Stimulated activated effector memory CD8-positive, alpha-beta T cell treated with anti-CD3 and anti-CD28 coated beads, Interleukin-12 subunit alpha, Interleukin-12 subunit beta, amount 100 ng/mL, for 72 hours (primary cell): ENCODE data around the gene ERGIC1.
A peak's percentile ranks its signal among the peaks of the same experiment; 100 is the strongest.

Source experiments
- ATAC-seq: fragments of 150-1000 bp; cut with Tn5 transposase; 2 replicates; pipeline ENCODE4 v1.10.0; 2021
- DNase-seq, 2 donors: peaks; one replicate each; pipeline ENCODE4 v3.0.0; 2021 to 2022; ENCODE audit warnings: low spot score in 2 of 2
- H3K27ac Mint-ChIP-seq: one replicate; pipeline ENCODE4 v1.8.0; 2022; ENCODE audit warnings: mild to moderate bottlenecking, mixed read lengths
- H3K36me3 Mint-ChIP-seq: one replicate; pipeline ENCODE4 v1.8.0; 2022; ENCODE audit warnings: mild to moderate bottlenecking, mixed read lengths
- H3K4me1 Mint-ChIP-seq: one replicate; pipeline ENCODE4 v1.8.0; 2022; ENCODE audit warnings: mixed read lengths
- H3K4me3 Mint-ChIP-seq: one replicate; pipeline ENCODE4 v1.8.0; 2022; ENCODE audit warnings: mild to moderate bottlenecking, mixed read lengths
- H3K9me3 Mint-ChIP-seq: one replicate; pipeline ENCODE4 v1.8.0; 2022; ENCODE audit warnings: mixed read lengths

Gene ERGIC1

GRCh38 chr5:172945151-172945550 is 111.1 kb downstream of the ERGIC1 start:
- Mint-ChIP-seq H3K4me1 (peaks cover 9% of the 10 kb centered on the region), H3K9me3 (no peaks in the 10 kb centered on the region), H3K4me3 (no peak overlapping the region), H3K27ac (peak overlapping the region; percentile 45), H3K36me3 (peaks cover 19% of the 10 kb centered on the region)
- DNase-seq: no peak
- no peak for ATAC-seq

GRCh38 chr5:172946146-172946545 is 112.1 kb downstream of the ERGIC1 start:
- Mint-ChIP-seq H3K9me3 (no peaks in the 10 kb centered on the region), H3K36me3 (peaks cover 13% of the 10 kb centered on the region), H3K27ac (peak overlapping the region; percentile 63), H3K4me1 (peaks cover 9% of the 10 kb centered on the region), H3K4me3 (no peak overlapping the region)
- no peak for DNase-seq
- no peak for ATAC-seq

GRCh38 chr5:172949426-172949825 is 115.4 kb downstream of the ERGIC1 start:
- DNase-seq (no peak), ATAC-seq (no peak)
- Mint-ChIP-seq H3K4me3 (no peak overlapping the region), H3K36me3 (peaks cover 9% of the 10 kb centered on the region), H3K9me3 (no peaks in the 10 kb centered on the region), H3K4me1 (peaks cover 9% of the 10 kb centered on the region), H3K27ac (peak overlapping the region; percentile 56)

DNA sequence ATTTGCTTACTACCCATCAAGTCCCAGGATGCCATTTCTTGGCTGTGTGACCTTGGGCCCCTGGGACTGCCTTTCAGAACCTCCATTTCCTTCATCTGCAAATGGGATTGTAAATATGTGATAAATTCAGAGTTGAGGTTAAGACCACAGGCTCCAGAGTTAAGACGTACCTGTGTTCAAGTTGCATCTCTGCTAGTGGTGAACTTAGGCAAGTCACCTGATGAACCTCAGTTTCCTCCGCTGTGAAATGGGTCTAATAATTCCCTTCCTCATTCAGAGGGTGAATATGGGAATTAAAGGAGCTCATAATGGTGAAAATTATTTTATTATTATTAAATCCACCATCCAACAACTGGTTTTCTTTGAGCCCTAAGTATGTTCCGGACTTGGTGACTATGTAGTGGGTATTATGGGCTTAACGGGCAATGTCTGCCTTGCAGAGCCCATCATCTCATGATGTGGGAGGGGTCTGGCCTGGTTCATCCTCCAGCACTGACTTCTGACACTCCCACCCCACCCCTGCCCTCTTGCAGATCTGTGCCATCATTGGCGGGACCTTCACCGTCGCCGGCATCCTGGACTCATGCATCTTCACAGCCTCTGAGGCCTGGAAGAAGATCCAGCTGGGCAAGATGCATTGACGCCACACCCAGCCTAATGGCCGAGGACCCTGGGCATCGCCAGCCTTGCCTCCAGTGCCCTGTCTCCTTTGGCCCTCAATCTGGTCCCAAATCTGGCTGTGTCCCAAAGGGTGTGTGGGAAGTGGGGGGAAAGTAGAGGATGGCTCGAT is 116.3 kb downstream of the ERGIC1 start:
- no peak overlapping the region for H3K4me3 Mint-ChIP-seq
- ATAC-seq: no peak
- peaks cover 9% of the 10 kb centered on the region for H3K36me3 Mint-ChIP-seq
- H3K27ac Mint-ChIP-seq: no peak overlapping the region
- peaks cover 4% of the 10 kb centered on the region for H3K4me1 Mint-ChIP-seq
- no peaks in the 10 kb centered on the region for H3K9me3 Mint-ChIP-seq
- no peak for DNase-seq

GRCh38 chr5:172951371-172952033 is 117.5 kb downstream of the ERGIC1 start:
- H3K27ac Mint-ChIP-seq: peak overlapping the region; percentile 60
- H3K4me3 Mint-ChIP-seq: no peak overlapping the region

GRCh38 chr5:172952034-172952511 is 118.0 kb downstream of the ERGIC1 start:
- H3K9me3 Mint-ChIP-seq: no peaks in the 10 kb centered on the region
- H3K4me1 Mint-ChIP-seq: peaks cover 4% of the 10 kb centered on the region
- no peak overlapping the region for H3K4me3 Mint-ChIP-seq
- H3K27ac Mint-ChIP-seq: no peak overlapping the region
- H3K36me3 Mint-ChIP-seq: no peaks in the 10 kb centered on the region
- ATAC-seq (no peak), DNase-seq (no peak)

More at GRCh38 chr5:172951371-172952033, 117.5 kb downstream of the ERGIC1 start:
- H3K36me3 Mint-ChIP-seq: peaks cover 4% of the 10 kb centered on the region
- DNase-seq: no peak
- ATAC-seq: no peak
- no peaks in the 10 kb centered on the region for H3K9me3 Mint-ChIP-seq
- peaks cover 4% of the 10 kb centered on the region for H3K4me1 Mint-ChIP-seq

DNA sequence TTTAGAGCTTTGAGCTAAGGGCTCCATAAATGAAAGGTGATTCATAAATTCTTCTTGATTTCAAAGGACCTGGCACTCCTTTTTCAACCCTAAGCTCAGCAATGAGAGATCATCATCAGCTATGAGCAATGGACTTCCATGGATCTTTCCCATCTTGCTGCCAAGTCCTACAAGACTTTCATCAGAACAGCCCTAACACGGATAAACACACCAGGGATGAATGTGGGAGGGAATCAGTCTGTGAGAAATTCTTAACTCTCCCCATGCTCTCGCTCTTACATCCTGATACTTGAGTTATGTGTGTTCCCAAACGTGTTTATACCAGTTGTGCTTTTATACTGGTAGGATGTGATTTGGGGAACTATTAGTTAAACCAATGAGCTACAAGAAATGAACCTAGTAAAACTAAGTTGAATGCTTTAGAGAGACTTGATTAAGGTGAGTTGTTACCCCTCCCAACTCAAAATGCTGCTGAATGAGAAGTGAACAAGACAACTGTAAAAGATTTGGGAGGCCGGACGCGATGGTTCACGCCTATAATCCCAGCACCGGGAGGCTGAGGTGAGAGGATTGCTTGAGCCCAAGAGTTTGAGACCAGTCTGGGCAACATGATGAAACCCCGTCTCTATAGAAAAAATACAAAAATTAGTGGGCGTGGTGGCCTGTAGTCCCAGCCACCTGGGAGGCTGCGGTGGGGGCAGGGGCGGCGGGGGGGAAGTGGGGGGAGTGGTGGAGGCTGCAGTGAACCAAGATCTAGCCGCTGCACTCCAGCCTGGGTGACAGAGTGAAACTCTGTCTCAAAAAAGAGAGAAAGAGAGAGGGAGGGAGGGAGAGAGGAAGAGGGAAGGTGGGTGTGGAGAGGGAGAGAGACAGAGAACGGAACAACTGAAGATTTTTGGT is 120.0 kb downstream of the ERGIC1 start:
- DNase-seq (no peak), ATAC-seq (no peak)
- Mint-ChIP-seq H3K27ac (peak overlapping the region; percentile 17), H3K4me3 (no peak overlapping the region), H3K9me3 (no peaks in the 10 kb centered on the region), H3K4me1 (peaks cover 8% of the 10 kb centered on the region), H3K36me3 (peaks cover 6% of the 10 kb centered on the region)

DNA sequence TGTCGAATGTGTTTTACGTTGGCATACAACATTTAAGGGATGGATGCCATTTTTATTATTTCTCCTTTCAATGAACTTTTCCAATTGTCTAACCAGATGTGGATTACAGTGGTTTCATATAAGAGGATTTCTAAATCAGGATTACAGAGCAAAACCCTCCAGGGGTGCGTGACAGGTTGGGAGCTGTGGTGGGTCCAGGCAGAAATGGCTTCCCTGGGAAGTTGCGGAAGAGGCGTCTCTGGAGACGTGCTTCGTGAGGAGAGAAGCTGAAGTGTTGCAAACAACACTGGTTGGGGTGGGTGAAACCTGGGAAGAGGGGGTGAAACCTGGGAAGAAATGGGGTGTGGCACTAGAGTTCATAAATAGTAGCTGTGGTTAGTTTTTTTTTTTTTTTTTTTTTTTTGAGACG is 120.7 kb downstream of the ERGIC1 start:
- peaks cover 14% of the 10 kb centered on the region for H3K36me3 Mint-ChIP-seq
- ATAC-seq (no peak), DNase-seq (no peak)
- peaks cover 10% of the 10 kb centered on the region for H3K4me1 Mint-ChIP-seq
- no peak overlapping the region for H3K4me3 Mint-ChIP-seq
- peak overlapping the region; percentile 17 for H3K27ac Mint-ChIP-seq
- H3K9me3 Mint-ChIP-seq: no peaks in the 10 kb centered on the region

GRCh38 chr5:172956228-172956627 is 122.2 kb downstream of the ERGIC1 start:
- Mint-ChIP-seq H3K27ac (no peak overlapping the region), H3K4me3 (no peak overlapping the region), H3K9me3 (no peaks in the 10 kb centered on the region), H3K36me3 (peaks cover 16% of the 10 kb centered on the region), H3K4me1 (peaks cover 21% of the 10 kb centered on the region)
- no peak for ATAC-seq
- no peak for DNase-seq

GRCh38 chr5:172956936-172957335 is 122.9 kb downstream of the ERGIC1 start:
- DNase-seq: no peak
- Mint-ChIP-seq H3K36me3 (peaks cover 16% of the 10 kb centered on the region), H3K27ac (no peak overlapping the region), H3K4me3 (no peak overlapping the region), H3K9me3 (no peaks in the 10 kb centered on the region), H3K4me1 (peaks cover 21% of the 10 kb centered on the region)
- no peak for ATAC-seq

GRCh38 chr5:172957458-172957857 is 123.4 kb downstream of the ERGIC1 start:
- Mint-ChIP-seq H3K36me3 (peaks cover 16% of the 10 kb centered on the region), H3K27ac (no peak overlapping the region), H3K4me3 (peak overlapping the region; percentile 99)

DNA sequence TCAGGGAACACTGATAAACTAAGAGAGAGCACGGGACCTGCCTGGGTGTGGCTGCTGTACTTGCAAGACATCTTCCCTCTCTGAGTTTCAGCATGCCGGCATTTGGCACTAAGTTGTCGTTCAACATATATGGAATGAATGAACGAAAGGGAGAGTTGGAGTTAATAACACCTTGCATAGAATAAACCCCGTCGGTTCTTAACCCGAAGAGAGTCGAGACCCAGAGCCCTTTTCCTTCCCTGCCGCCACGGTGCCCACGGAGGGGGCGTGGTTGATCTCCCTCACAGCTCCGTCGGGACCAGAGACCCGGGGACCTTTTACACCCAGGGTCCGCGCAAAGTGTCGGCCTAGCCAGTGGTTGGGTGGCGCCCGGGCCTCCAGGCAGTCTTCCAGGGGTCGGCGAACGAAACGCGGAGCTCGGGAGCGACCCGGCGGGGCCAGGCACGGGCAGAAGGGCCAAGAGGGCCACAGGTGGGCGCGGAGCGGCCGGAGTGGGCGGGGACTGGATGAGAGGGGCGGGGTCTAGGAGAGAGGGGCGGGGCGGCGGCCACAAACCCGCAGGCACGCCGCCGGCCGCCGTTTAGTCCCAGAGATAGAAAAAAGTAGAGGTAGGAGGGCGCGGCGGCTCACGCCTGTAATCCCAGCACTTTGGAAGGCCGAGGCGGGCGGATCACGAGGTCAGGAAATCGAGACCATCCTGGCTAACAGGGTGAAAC is 124.4 kb downstream of the ERGIC1 start:
- ATAC-seq: peak; percentile 80
- peaks cover 21% of the 10 kb centered on the region for H3K4me1 Mint-ChIP-seq
- peak overlapping the region; percentile 99 for H3K27ac Mint-ChIP-seq
- peak; percentile 70 to 87 for DNase-seq
- H3K36me3 Mint-ChIP-seq: peaks cover 24% of the 10 kb centered on the region
- peak overlapping the region; percentile 99 for H3K4me3 Mint-ChIP-seq
- H3K9me3 Mint-ChIP-seq: no peaks in the 10 kb centered on the region

More at GRCh38 chr5:172957458-172957857, 123.4 kb downstream of the ERGIC1 start:
- Mint-ChIP-seq H3K9me3 (no peaks in the 10 kb centered on the region), H3K4me1 (peaks cover 21% of the 10 kb centered on the region)
- ATAC-seq: no peak
- DNase-seq: no peak

DNA sequence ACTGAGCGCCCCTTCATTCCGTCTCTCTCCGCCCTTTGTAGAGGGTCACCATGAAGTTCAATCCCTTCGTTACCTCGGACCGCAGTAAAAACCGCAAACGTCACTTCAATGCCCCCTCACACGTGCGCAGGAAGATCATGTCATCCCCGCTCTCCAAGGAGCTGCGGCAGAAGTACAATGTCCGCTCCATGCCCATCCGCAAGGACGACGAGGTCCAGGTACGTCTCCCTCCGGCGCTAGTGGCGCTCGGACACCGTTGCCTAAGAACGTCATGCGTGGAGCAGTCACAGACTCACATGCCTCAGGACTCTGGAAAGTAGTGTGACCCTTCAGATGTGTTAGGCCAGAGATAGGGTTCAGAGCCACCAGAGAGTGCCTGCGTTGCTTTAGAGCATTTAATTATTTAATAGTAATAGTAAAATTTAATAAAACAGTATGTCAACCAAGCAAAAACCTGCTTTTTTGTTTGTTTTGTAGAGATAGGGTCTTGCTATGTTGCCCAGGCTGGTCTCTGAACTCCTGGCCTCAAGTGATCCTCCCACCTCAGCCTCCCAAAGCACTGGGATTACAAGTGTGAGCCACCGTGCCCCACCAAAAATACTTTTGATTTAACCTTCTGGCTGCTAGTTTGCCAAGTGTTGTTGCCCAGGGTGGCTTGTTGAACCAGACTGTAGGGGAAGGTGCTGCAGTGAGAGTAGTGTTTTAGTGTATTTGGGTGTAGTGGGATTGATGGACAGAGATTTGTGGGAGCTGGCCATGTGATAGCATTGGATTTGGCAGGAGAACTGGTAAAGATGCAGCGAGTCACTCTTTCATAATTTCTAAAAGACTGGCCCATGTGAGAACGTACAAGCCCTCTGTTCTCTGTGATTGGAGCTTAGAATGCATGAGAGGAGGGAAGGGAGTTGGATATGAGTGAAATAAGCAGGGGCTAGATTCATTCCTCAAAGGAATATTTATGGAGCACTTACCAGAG is 126.1 kb downstream of the ERGIC1 start:
- Mint-ChIP-seq H3K36me3 (peaks cover 31% of the 10 kb centered on the region), H3K4me3 (peak overlapping the region; percentile 99), H3K9me3 (no peaks in the 10 kb centered on the region), H3K27ac (peak overlapping the region; percentile 99), H3K4me1 (peaks cover 21% of the 10 kb centered on the region)
- ATAC-seq (no peak), DNase-seq (no peak)

- no peak for ATAC-seq
- H3K36me3 Mint-ChIP-seq: peaks cover 44% of the 10 kb centered on the region
- H3K9me3 Mint-ChIP-seq: no peaks in the 10 kb centered on the region
These were observed 135.9 kb downstream of the ERGIC1 start for GRCh38 chr5:172969921-172970320.

More at GRCh38 chr5:172969921-172970320, 135.9 kb downstream of the ERGIC1 start:
- no peaks in the 10 kb centered on the region for H3K4me1 Mint-ChIP-seq
- H3K4me3 Mint-ChIP-seq: no peak overlapping the region
- H3K27ac Mint-ChIP-seq: no peak overlapping the region
- no peak for DNase-seq
